HL-60/S4 (cell line): ENCODE data around the gene SYTL3.

Experiments
- in situ Hi-C: fragments of 300-500 bp; cut with MboI; formaldehyde crosslinking; loops from 2 replicates; pipeline ENCODE4 v1.14.3; 2022; ENCODE audit warnings: low sequenced_read_pairs

The SYTL3 gene

DNA sequence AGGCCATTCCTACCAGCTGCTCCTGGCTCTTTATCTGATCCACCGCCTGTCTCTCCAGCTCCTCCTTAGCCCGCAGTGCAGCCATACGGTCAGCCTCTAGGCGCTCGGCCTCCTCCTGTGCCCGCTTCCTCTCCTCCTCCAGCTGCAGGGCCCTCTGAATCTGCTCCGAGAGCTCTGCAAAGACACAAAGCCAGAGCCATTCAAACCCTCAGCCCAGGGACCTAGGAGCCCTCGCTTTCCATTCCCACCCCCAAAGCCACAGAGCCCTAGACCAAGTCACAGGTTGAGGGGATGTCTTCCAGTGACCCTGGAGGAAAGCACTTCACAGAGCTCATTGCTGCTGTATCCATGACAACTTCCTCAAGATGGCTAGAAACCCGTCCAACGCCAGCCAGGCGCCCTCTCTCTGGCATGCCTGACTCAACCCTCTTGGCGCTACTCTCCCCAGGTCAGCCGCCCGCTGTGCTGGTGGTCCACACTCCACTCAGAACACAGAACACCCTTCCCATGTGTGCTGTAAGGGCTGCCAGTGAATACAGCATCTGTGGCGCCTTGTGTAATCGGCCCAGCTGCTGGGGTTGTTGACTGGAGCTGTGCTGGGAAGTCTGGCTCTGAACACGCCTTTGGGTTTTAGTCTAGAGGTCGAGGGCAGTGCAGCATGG, 120.0 kb downstream of the SYTL3 start:
- in situ Hi-C loops: no loop called here

DNA sequence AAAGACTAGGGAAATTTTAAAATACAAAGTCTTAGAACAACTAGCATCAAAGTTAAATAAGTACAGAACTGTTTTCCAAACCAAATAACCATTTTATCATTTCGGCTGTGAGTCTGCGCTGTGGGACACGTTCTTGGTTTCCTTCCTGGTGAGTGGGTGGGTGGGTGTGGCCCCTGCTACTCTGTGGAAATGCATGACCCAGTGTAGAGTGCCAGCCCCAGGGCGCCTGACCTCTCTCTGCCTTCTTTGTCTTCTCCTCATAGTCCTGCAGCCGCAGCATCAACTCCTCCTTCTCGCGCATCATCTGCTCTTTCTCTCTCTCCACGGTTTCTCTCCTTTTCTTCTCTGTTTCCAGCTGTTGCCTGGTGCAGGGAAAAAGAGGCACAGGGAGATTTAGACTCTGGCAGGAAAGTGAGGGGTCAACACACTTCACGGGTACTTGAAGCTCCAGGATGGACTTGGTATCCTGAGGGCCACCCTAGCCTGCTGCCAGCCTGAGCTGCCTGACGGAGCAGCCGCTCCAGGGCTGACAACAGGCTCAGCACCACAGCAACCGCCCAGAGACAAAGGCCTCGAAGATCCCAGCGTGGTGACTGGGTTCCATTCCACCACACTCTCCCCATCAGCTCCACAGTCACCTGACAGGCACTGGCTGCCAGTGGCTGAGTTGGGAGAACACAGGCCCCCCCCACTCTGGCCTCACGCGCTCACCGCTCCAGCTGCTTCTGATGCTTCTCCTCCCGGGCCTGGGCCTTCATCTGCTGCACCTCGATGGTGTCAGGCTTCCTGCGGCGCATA, 120.9 kb downstream of the SYTL3 start:
- in situ Hi-C loops: no loop called here

DNA sequence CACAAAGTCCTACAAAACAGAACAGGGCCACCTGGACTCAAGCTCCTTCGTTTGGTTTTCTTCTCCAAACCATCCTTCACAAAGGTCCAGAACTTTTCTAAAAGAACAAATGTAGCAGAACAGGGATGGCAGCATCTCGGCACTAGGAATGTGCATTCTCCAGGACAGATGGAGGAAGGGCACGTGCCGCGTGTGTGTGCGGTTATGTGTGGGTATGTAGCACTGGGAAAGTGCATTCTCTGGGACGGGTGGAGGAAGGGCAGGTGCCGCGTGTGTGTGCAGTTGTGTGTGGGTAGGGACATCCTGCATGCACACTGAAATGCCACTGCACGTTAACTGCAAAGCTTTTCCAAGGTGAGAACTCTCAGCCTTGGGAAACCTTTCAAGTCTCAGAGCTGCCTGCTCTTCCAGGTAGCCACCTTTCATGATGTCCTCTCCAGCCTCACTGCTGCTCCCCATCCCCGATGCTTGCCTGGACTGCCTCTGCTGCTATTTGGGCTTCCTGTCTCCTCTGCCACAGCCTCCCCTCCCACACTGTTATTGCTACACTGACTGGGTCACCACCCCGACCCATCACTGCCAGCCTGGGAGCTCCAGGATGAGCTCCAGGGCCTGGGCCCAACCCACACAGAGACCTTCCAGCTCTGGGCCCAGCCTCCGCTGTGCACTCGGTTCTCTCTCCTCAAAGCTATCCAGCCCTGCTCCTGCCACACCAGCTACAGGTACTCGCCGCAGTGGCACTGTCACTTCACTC, 121.7 kb downstream of the SYTL3 start:
- in situ Hi-C loops: no loop called here

DNA sequence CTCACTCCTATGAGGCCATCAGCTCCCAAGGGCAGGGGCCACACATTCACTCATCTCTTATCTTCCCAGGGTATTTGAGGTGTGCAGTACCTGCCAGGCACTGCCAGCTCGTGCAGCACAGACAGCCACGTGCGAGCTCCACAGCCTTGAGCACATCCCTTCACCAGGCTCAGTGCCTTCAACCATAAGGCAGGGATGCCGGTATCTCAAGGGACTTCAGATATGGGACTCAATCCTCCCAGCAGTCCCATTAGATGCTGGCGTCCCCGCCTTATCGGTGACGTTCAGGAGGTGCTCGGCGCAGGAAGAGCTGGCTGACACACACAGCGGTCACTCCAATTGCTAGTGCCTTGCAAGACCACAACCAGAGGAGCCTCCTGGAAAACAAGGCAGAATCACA, 122.3 kb downstream of the SYTL3 start:
- in situ Hi-C loops: no loop called here

DNA sequence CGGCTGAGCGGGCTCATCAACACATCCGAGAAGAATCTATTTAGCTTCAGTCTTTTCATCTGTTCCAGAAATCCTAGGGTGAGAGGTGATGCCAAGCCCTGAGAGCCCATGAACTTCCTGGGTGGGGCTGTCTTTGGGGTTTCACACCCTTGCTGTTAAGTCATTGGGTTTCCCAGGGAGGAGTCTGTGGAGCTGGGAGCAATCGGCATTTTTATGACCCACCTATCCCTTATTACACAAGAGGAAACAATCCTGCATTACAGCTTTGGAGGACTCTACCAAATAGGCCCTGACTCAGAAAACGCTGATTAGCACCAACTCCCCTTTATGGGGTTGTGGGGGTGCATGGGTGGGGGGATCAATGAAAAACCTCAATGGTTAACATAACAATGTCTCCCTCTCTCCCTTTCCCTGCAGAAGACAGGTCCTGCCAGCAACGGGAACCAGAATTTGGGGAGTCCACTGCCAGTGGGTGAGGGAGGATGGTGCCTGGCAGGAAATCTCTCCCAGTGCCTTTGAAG, 123.1 kb downstream of the SYTL3 start:
- in situ Hi-C loops: no loop called here

DNA sequence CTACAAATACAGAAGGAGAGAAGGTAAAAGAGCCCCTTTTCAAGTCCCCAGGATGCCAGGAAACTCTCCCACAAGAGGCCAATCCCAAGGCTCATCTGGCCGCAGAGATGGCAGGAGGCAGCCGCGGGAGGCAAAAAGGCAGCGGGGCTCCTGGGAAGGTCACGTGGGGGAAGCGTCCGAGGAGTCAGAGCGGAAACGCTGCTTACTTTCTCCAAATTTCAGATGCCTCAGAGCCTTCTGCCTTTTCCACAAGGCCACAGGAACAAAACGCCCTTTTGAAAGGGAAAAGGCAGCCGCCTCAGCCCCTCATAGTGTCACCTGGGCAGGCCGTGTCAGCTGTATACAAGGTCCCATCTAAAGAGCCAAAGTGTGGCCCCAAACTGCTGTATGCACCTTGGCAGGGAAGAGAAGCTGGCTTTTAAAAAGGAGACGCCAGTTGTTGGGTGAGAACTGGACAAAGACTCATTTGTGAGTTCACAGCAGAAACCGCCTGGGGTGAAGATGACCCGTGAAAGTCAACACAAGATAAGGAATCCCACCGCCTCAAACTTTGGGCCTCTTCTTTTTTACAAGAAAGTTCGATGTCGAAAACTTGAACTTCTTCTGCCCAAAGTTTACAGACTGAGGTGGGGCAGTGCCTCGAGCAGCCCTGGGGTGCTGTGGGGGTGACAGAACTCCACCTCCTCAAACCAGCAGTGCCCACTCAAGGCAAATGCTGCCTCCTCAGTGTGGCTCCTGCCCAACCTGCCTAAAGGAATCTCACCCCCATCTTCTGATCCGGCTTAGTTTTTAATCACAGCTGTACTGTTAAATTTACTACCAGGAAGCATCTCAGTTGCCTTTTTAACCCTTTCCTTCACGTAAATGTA, 124.0 kb downstream of the SYTL3 start:
- in situ Hi-C loops: no loop called here

DNA sequence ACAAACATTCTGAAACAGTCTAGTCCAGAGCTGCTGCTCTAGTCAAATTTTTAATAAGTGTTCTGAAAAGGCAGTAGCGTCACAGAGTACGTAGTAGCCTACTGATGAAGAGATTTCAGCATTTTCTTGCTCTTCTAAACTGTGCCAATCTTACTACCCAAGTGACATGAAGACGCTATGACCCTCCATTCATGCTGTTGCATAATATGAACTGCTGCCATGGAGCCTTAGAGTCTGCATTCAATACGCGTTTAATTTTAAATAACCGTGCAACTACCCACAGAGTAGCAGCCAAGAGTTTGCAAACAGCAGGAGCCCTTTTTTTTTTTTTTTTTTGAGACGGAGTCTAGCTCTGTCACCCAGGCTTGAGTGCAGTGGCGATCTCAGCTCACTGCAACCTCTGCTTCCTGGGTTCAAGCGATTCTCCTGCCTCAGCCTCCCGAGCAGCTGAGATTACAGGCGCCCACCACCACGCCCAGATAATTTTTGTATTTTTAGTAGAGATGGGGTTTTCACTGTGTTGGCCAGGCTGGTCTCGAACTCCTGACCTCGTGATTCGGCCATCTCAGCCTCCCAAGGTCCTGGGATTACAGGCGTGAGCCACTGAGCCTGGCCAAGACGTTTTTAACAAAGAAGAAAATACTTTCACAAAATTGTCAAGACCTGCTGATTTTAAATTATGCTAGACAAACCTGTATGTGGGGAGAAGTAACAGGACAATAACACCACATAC, 125.0 kb downstream of the SYTL3 start:
- in situ Hi-C loops: no loop called here

DNA sequence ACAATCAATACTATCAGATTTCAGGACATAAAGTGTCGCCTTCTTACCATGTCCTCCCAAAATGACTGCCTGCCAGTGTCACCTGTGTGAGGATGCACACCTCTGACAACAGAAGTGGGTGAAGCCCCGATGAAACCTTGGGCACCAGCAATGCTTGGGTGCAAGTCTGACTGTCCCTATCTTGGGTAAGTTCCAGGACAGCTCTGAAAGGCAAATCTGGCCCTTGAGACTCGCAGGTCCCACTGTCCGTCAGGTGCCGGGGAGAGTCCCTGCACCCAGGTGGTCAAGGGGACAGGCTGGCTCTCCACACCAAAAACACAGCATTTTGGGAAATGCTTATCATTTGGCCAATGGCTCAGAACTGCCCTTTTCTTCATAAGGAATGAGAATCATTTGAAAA, 126.0 kb downstream of the SYTL3 start:
- in situ Hi-C loops: no loop called here

DNA sequence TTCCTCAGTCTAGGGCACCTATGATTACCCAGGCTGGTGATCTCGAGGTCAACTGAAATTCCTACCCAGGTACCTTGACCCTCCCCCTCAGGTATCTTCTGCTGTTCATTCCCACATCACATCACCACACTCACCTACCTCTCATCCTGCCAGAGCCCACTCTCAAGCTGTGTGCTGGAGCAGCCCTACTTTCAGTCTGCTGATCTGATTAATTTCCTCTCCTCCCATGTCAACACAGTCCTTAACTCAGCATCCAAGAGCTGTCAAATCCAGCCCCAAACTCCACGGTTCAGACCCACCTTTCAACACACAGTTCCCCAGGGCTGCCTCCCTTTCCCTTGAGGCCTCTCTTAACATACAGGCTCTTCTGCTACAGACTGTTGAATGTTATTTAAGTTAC, 126.9 kb downstream of the SYTL3 start:
- in situ Hi-C loops: no loop called here

DNA sequence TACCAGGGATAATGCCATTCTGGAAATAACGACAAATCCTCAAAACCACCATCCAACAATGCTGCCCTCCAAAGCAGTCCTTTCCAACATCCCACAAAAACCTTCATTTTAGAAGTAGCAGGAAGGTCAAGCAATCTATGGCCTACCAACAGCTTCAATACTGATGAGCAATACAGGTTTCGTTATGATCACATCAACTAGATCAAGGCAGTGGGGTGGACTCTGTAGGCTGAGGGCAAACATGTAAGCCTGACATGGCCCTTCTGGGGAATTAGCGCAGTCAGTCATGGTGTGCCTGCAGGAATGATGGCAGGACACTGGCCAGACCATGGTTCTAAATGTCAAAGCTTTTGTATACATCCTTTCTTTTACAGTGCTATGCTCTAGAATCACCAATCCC, 127.7 kb downstream of the SYTL3 start:
- in situ Hi-C loops: no loop called here

DNA sequence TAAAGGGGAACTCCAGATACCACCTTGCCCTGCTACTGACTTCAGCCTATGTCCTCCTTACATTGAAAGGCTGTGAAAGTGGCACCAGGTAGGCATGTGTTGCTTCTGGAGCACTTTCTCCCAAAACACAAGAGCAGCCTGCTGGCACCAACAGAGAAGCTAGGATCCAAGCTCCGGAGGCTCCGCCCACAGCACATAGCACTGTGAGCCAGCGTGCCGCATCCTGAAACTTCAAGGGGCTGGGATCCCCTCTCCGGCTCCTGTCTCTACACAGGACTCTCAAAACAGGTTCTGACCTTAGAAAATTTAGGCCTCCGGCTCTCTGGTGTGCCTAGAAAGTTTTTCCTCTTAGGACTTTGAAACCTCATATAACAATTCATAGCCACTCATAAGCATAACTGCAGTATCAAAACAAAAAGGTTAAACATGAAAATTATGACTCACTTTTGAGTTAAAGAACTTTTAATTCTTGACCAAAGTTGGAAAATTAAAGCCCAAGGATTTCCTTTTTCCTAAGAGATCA, 128.2 kb downstream of the SYTL3 start:
- in situ Hi-C loops: no loop called here

DNA sequence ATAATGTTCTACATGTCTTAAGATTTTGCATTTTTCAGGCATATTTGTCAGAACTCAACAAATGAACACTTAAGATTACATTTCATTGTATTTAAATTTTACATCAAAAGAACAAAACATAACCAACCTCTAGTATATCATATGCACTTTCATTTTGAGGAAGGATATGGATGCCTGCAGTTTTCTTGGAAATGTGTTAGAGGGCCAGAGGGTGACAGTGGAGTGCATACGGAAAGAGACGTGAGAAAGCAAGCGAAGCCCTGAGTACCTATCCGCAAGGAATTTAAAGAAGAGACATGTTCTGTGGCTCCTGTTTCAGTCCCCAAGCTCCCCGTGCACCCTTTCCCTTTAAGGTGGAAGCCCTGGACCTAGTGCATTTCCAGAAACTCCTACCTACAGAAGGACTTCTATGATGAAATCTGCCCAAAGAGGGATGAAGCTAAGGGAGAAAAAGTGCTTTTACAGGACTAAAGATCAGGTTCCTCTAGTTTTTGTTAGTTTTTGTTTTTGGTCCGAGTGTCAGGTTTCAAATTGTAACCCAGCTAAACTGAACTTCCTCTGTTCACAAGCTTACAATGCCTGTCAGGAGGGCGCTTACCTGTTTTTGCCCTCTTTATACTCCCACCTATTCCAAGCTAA, 130.5 kb downstream of the SYTL3 start:
- in situ Hi-C loops: no loop called here

DNA sequence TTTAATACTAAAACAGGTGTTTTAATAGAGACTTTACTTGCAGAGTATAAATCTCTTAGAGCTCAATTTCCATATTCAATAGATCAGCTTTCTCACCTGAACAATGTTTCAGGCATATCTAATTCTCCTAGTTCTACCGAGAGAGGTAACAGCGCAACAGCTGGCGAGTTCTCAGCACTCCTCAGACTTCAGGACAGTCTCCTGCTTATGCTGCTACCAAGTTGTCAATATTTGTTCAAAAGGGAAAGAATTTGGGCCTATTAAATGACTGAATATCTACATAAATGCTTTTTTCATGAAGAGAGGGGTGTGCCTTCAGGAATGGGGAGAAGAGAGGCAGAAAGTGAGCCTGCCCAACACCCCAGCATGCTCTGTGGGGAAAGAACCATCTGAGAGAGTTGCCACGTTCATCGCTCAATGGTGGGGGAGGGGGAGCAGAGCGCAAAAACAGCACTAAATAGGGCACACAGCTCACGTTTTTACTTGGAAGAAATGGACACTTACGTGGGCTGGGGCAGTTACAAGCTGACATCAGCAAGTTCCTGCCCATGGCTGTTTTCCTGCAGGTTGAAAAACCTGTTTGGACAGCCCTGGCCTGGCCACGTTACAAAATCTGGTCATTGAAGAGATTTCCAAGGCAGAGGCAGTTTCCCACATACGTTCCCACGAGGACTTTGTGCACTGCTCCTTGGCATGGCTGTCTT, 131.3 kb downstream of the SYTL3 start:
- in situ Hi-C loops: no loop called here

DNA sequence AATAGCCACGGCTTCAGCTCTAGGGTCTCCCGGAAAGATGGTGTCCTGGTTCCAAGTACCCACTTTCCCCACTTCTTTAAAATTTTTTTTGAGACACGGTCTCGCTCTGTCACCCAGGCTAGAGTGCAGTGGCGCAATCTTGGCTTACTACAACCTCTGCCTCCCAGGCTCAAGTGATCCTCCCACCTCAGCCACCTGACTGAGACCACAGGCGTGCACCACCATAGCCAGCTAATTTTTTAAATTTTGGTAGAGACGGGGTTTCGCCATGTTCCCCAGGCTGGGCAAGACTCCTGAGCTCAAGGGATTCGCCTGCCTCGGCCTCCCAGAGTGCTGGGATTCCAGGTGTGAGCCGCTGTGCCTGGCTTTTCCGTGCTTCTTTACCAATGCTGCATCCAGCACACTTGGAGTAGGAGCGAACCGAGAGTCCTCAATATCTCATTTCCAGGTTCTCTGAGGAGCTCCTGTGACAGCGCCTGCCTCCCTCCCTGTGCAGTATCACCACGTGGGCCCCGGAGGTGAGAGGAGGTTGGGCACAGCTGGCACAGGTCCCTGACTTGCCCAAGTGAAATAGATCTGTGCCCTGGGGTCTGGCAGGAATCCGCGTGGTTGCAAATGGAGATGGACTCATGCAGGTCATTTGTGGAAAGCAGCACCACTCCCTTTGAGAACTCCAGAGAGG, 132.0 kb downstream of the SYTL3 start:
- in situ Hi-C loops: no loop called here

DNA sequence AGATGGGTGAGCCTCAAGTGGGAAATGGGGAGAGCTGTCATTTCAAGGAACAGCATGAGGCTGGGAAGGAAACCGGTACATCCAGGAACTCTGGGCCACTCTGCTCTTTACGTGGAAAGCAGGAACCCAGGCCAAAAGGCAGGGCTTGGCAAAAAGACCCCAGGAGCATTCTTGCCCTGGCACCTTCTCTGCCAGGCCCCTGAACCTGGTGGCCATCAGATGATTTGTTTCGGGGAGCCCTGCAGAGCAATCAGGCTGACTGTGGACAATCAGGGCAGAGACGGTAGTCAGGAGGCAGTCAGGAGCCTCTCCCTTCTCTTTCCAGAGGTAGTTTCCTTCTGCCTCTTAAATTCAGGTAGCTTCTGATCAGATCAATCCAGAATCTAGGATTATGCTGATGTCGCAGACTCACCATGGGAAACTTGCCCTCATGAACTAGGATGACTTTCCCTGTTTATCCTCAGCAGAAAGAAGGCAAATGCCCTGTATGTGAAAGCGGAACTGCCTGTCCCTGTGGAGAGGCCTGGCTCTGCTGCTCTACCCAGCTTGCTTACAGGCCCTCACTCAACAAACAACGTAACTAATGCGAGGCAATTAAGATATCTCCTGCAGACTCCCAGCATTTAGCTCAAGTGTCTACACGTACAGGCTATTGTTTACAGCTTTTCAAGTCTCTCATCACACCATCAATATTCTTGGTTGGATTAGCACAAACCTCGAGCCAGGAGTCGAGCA, 132.7 kb downstream of the SYTL3 start:
- in situ Hi-C loops: no loop called here

DNA sequence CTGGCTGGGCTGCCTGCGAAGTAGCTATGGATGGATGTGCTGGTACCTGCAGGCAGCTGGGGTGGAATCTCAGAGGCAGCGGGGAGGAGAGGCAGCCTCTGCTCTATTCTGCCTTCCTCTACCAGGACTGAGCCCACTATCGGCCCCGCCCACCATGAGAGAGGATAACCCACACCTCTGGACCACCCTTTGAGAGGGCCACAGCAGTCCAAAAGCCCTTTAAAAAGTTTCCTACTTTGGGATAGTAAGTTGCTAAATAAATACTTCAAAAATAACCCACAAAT, 133.3 kb downstream of the SYTL3 start:
- in situ Hi-C loops: no loop called here

DNA sequence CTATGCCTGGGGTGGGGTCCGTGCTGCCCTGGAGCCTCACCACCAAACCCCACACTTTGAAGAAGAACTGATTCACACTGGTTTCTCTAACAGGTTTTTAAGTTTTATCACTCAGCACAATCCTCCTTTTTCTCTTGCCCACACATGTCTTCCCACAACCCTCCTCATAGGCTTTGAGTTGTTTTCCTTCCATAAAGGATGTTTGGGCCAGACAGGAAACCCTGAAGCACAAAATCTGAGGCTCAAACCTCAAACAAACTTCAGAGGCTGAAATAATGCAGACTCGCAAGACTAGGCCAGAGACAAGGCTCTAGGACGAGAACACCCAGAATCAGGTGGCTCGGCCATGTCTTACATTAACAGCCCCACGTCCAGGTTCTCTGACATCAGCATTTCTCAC, 134.0 kb downstream of the SYTL3 start:
- in situ Hi-C loops: no loop called here

DNA sequence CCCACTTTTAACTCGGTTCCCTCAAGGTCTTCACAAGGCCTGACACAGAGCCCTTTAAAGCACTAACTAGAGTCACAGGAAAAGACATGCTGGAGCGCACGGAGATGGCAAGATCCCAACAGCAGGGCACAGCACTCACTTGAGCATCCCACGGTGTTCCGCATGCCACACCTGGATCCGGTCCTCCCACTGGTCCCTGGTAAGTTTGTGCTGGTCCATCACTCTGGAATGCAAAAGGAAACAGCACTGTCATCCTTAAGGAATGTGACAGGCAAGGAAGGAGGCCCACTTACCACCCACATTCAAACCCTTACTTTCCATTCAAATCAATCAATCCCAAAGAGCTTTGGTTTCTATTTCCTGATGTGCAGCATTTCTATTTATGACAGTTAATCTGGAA, 134.7 kb downstream of the SYTL3 start:
- in situ Hi-C loops: no loop called here
